HG02623 (cell line): ENCODE results near the gene SLC13A5.
"Not testable (repeated sequence)": the region's sequence is repeated elsewhere in the genome, so short reads cannot be mapped to it uniquely, and the experiment has no call there.

Experiments used
- ATAC-seq: cut with Tn5 transposase; IDR thresholded peaks from one replicate; pipeline ENCODE4 v1.9.1; 2021; ENCODE audit warnings: moderate library complexity; ENCODE audit not compliant: unreplicated experiment

The SLC13A5 gene

DNA sequence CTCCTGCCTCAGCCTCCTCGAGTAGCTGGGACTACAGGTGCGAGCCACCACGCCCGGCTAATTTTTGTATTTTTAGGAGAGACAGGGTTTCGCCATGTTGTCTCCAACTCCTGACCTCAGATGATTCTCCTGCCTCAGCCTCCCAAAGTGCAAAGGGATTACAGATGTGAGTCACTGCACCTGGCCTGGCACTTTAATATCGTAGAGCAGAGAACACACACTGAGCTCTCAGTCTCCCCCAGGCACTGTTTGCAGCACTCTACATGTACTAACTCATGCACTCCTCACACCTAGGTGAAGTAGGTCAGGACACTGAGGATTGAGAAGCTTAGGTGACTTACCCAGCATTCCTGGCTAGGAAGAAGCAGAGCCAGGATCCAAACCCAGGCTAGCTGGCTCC, 46.6 kb downstream of the SLC13A5 start:
- ATAC-seq, result no peak

- ATAC-seq, result no peak
Measured at GRCh38 chr17:6666077-6666521, 47.1 kb downstream of the SLC13A5 start.

DNA sequence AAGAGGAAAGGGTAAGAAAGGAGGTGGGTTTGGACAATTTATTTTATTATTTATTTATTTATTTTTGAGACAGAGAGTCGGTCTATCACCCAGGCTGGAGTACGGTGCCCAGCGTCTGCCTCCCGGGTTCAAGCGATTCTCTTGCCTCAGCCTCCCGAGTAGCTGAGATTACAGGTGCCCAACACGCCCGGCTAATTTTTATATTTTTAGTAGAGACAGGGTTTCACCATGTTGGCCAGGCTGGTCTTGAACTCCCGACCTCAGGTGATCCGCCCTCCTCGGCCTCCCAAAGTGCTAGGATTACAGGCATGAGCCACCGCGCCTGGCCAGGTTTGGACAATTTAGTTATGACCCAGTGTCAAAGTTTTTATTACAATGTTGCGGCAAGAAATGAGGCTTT, 50.0 kb downstream of the SLC13A5 start:
- not testable (repeated sequence) for ATAC-seq

DNA sequence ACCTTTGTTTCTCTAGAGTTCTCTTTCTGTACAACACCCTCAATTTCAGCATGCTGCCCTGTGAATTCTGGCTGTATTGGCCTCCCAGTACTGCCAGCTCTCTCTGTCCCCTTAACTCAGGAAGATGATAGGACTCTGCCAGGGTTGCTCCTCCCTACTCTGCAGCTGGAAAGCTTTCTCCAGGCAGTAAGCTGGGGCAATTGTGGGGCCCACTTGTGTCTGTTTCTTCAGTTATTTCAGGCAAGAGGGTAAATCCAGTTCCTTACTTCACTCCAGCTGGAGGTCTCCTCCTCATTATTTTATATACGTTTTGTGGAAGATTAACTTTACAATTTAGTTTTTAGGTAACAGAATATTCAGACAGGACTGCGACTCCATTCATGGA, 51.7 kb downstream of the SLC13A5 start:
- ATAC-seq, result no peak

DNA sequence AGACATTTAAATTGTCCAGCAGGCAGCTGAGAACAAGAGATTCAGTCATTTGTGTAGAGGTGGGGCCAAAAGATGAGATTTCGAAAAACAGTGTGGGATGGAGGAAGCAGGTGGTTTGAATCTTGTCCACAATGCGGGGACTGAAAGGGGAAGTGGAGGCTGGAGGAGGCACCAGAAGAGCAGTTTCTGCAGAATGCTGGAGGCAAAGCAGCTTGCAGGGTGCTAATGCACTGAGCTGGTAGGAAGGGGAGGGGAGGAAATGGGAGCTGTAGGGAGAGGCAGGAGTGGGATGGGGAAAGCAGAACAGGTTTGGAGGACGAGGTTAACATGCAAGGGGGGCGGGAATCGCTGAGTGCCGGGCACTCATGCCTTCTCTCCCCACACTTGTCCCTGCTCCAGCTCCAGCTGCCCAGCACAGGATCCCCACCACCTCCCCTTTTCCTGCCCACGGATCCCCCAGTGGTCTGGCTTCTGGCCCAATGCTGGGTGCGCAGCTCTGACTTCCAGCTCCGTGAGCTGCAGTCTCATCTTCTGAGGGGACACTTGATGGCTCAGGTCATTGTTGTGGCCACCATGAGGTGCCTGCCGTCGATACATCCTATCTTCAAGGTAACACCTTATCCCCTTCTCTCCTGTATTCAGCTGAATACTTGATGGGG, 52.2 kb downstream of the SLC13A5 start:
- peak; percentile 81 for ATAC-seq

DNA sequence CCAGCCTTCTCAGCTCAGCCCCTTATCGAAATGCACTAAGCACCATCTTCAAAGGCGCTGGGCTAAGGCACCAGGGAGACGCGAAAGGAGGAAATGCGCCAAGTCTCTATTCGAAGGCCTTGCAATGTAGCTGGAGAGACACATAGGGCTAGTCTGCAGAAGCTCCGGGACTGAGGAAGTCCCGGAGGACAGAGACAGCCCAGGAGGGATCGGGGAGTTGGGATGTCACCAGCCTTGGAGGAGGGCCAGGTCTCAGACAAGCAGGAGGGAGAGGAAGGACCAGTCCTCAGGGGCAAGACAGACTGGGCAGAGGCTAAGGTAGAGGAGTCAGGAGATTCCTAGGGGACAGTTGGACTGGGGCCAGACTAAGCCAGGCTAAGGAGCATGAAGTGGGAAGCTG, 53.1 kb downstream of the SLC13A5 start:
- no peak for ATAC-seq

GRCh38 chr17:6658411-6658810, 54.8 kb downstream of the SLC13A5 start:
- ATAC-seq, result not testable (repeated sequence)

DNA sequence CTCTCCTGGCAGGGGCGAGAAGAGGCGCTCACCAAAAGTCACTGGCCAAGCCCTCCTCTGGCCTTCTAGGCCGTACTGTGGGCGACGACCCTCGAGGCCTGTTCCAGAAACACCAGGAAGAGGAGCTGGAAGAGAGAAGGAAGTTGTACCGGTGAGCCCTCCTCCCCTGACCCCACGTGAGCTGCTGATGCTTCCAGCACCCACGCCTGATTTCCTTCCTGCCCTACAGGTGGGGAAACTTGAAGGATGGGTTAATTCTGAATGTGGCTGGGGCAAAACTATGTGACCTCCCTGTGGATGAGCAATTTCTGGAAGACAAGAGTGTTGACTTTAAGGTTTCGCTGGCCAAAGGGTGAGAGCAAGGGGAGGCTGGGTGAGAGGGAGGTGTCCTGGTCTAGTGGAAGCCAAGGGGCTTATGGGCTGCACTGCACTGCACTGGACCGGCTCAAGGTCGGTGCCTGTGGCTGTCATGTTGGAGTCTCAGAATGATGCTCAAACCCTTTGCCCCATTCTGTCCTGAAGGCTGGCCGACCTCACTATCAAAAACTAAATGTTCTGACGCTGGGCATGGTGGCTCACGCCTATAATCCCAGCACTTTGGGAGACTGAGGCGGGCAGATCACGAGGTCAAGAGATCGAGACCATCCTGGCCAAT, 55.4 kb downstream of the SLC13A5 start:
- no peak for ATAC-seq

DNA sequence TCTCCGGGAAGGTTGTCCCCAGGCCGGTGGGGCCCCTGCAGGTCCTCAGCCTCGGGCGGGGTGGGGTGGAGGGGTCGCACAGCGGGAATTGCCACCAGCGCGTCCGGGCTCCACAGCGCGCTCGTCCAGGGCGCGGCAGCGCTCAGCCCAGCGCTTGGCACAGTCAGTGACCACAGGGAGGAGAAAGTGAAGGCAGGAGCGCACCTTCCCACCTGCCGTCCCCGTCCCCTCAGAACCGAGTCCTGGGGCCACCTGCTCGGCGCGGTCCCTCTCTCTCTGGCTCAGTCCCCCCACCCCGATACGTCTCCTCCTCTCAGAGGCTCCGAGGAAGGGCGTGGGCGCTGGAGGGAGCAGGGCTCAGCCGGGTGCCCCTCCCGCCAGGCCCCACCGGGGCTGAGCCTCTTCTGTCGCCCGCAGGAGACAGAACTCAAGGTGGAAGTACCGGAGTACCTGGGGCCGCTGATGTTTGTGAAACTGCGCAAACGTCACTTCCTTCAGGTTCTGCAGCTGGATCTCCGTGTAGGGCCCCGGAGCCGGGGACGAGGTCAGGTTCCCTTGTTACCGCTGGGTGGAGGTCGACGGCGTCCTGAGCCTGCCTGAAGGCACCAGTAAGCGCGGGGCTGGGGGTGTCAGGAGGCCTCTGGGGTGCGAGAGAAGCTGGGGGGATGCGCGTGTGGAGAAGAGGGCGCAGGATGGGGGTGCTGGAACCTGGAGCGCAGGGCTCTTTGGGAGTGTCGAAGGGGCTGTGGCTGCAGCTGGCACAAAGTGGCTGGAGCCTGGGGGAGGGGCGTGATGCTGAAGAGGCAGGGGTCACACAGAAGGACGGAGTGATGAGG, 56.2 kb downstream of the SLC13A5 start:
- not testable (repeated sequence) for ATAC-seq

GRCh38 chr17:6655732-6656361, 57.3 kb downstream of the SLC13A5 start:
- ATAC-seq, result not testable (repeated sequence)

- ATAC-seq, result no peak
Measured at GRCh38 chr17:6654841-6655731, 58.1 kb downstream of the SLC13A5 start.

DNA sequence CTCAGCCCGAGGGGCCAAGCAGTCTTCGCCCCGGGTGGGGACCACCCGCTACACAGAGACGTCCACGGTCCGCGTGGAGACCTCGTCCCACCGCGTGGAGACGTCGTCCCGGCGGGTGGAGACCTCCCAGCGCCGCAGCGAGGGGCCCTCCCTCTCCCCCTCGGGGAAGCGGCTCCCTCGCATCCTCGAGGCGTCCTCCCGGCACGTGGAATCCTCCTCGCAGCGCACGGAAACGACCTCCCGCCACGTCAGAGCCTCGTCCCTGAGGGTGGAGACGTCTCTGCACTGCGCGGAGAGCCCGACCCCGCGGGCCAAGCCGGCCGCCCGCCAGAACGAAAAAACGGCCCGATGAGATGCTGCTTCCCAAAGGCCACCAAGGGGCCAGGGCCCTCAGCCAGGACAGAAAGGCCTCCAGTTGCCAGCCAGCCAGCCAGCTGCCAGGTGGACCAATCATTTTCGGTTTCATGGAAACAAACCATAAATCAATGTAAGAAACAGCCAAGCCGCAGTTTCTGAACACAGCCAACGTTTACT, 61.2 kb downstream of the SLC13A5 start:
- ATAC-seq, result peak; percentile 16

DNA sequence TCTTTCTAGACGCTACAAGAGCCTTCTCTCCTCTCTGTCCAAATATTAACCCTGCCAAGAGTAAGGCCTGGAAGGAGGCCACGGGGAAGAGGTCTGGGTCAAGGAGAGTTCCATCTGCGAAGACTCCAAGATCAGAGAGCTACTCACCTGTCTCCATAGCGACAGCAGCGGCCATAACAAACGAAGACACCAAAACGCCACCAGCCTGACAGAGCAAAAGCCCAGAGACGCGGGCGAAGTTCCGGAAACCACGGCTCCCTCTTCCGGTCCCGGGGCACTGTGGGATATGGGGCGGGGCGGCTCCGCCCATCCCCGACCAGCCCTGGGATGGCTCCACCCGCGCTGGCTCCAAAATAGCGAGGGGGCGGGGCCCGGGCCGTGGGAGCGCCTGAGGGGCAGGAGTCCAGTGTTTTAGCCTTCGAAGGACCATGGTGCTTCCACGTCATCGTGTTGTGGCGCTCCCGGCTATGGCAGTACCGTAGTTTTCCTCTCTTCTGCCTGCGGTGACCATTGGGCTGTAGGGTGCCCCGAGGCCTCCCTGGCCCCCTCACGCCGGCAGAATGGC, 61.7 kb downstream of the SLC13A5 start, which contains the start of the genes C17orf100 and MED31:
Gene C17orf100 (plus strand): TSS at position 409 of the 565 bp plus-strand sequence. CDS start 152 bp downstream, at position 561.
Gene MED31 (minus strand): TSS at position 252 of the 565 bp plus-strand sequence. CDS start 77 bp downstream, at position 175.
- ATAC-seq, result peak; percentile 90

GRCh38 chr17:6648181-6648580, 65.0 kb downstream of the SLC13A5 start:
- ATAC-seq, result no peak

- ATAC-seq, result no peak
Measured at GRCh38 chr17:6643451-6644125, 69.6 kb downstream of the SLC13A5 start.

DNA sequence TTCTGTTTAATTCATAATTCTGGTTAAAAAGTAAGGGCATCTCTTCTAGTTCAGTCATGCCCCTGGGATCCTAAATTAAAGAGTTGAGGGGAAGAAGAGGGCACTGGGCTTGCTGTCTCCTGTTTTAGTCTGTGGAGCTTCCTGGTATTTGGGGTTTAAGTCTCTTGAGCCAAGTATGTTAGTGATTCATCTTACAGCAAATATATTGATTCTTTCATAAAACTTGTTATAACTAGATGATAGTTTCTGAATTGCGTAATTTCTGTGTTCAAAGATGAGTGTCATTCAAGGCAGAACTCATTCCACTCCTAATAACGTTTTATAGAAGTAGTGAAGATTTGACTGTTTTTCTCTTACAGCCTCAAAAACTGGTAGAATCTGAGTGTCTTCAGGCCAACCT, 70.6 kb downstream of the SLC13A5 start:
- no peak for ATAC-seq

GRCh38 chr17:6641247-6641863, 71.8 kb downstream of the SLC13A5 start:
- no peak for ATAC-seq

DNA sequence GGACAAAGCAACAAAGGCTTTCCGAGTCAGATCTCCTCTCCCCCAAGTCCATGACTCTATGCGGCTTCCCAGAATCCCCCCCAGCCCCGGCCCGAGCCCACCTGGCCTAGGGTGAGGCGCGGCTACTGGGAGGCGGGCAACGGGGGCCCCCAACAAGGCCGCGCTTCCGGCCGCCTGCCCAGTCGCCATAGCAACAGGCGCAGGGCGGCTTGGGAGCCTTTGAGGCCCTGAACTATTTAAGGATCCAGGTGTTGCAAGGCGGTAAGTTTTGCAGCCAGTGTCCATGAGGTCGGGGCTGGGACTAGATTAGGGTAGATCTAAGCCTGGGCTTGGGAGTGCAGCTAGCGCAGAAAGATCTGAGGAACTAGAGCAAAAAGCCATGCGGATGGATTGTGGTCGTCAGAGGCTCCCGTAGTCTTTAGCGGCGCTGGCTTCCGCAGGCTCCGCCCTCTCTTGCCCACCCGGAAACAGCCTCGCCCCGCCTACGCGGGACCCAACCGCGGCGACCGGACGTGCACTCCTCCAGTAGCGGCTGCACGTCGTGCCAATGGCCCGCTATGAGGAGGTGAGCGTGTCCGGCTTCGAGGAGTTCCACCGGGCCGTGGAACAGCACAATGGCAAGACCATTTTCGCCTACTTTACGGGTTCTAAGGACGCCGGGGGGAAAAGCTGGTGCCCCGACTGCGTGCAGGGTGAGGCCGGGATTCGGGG, 72.5 kb downstream of the SLC13A5 start, which contains the start of the genes KIAA0753 and TXNDC17:
Gene KIAA0753 (minus strand): TSS at position 176 of the 711 bp plus-strand sequence. CDS start 5,608 bp downstream, outside the sequence.
Gene TXNDC17 (plus strand): TSS at position 525 of the 711 bp plus-strand sequence. CDS start 23 bp downstream, at position 548.
- peak; percentile 88 for ATAC-seq
